GM12801 (cell line): Measurements from ENCODE around the gene PCSK5.

ENCODE experiments used
- CTCF ChIP-seq: IDR thresholded peaks from one replicate; pipeline ENCODE4 v1.5.1; 2011; ENCODE audit warnings: control low read depth; ENCODE audit not compliant: insufficient read length; ENCODE audit errors: extremely low read depth

Gene PCSK5

GRCh38 chr9:75979362-75979761 is 88.9 kb downstream of the PCSK5 start:
- TF ChIP-seq CTCF = no peak

- no peak for TF ChIP-seq CTCF
These were observed 93.0 kb downstream of the PCSK5 start for GRCh38 chr9:75983319-75984045.

GRCh38 chr9:75985515-75985914 is 95.0 kb downstream of the PCSK5 start:
- no peak for TF ChIP-seq CTCF

GRCh38 chr9:75988663-75989062 is 98.2 kb downstream of the PCSK5 start:
- TF ChIP-seq CTCF = no peak

- TF ChIP-seq CTCF = no peak
These were observed 99.7 kb downstream of the PCSK5 start for GRCh38 chr9:75990156-75990555.

GRCh38 chr9:75990576-75991304 is 100.3 kb downstream of the PCSK5 start:
- no peak for TF ChIP-seq CTCF

- TF ChIP-seq CTCF = no peak
These were observed 102.2 kb downstream of the PCSK5 start for GRCh38 chr9:75992482-75993206.
